ENCODE data around the gene HSFX3.

DNA sequence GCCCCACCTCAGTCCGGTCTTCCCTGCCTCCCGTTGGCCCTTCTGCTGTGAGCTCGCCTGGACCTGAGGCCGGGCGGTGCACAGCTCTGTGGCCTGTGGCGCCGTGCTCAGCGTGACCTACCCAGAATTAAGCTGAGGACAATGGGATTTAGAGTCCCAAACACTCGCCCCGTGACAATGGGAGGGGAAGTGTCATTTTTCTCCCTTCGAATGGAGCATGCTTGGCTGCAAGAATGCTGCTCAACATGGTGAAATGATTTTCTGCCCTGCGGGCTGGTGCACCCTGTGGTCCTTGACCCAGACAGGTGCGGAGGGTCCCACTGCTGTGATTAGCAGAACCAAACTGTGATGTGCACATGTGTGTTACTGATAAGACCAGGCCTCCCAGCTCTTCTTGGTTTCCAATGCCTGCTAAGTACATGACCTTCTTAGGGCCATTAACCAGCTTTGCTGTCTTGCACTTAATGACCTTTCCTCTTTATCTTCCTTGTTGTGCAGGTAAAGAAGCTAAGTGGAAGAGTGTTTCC is 8.1 kb downstream of the HSFX3 start:
- TF ChIP-seq, protein P1, sequence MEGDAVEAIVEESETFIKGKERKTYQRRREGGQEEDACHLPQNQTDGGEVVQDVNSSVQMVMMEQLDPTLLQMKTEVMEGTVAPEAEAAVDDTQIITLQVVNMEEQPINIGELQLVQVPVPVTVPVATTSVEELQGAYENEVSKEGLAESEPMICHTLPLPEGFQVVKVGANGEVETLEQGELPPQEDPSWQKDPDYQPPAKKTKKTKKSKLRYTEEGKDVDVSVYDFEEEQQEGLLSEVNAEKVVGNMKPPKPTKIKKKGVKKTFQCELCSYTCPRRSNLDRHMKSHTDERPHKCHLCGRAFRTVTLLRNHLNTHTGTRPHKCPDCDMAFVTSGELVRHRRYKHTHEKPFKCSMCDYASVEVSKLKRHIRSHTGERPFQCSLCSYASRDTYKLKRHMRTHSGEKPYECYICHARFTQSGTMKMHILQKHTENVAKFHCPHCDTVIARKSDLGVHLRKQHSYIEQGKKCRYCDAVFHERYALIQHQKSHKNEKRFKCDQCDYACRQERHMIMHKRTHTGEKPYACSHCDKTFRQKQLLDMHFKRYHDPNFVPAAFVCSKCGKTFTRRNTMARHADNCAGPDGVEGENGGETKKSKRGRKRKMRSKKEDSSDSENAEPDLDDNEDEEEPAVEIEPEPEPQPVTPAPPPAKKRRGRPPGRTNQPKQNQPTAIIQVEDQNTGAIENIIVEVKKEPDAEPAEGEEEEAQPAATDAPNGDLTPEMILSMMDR (IDR thresholded peaks at IDR 0.05), result no peak
- TF ChIP-seq POLR2A (IDR thresholded peaks at IDR 0.05), result no peak

Measured in esophagus squamous epithelium (tissue), 4 donors.